NOMO-1 treated with dmso at 0.1 percent for 144 hours (cell line): ENCODE results near the gene CSTF3.

Experiments
- DNase-seq: peaks from one replicate; lab custom pipeline; 2025; ENCODE audit not compliant: unreplicated experiment; lab: John Stamatoyannopoulos, UW

The CSTF3 gene

DNA sequence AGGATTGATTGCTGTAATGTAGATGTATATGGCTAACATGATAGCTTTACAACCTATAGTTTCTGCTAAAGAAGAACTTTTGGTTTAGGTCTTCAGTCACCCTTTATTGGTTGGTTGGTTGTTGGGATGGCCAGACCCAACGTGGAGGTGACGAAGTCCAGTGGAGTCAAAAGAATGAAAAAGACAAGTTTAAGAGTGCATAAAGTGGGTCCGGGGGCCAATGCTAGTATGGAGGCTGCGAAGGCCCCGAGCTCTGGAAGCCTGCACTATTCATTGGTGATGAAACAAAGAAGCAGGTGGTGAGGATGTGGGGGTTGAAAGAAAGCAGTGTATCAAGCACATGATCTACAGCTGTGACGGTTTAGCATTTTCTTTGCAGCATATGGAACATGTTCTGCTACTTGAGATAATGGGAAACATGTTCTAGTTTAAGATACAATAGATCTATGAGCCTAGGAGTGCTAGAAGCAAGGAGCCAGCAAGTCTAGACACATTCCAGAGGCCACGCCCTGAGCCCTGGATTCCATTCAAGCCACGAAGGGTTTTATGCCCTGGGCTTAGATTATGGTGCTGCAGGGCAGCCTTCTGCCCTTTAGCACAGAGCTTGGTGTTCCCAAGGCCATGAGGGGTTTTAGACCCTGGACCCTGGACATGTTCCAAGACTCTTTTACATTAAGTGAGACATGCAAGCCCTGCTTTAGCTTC, 115.6 kb downstream of the CSTF3 start:
- no peak for DNase-seq

DNA sequence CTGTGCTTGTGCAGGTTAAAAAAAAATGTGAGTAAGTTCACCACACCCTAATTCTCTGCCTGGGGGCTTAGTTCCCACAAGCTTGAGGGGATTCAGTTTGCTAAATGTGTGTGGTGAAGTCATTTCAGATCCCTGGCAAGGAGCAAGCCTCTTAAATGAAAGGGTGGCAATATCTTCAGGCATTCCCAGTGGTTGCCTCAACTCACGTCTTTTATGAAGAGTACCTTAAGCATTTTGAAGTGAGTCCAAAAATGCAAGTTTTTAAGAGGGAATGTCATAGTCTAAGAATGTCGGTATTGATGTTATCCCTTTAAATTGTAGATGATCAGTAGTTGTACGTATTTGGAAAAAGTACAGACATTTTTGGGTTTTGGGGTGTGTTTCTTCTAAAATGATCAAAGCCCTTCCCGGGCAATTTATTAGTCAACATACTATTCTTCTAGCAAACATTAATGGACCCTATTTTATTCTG, 117.0 kb downstream of the CSTF3 start:
- no peak for DNase-seq

DNA sequence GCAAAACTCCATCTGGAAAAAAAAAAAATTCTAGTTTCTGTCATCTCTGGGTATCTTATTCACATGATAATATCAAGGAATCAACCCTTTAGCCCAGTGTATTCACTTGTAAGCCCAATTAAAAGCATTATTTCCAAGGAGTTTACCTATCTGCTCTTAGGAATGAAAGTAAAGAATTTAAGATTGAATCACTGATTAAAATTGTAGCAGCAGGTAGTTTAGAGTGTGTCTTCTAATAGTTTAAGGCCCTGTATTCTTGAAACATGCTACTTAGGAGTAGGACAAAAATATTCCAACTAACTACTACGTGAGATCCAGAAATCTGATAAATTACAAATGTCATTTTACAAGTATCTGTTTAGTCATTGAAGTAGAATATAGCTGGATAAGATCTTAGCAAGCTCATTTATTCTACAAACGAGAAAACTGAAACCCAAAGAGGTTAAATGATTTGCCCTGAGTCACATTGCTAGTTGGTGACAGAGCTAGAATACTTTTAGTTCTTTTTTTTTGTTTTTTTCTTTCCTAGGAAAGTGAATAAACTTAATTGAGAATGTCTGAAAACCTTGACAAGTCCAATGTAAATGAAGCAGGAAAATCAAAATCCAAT, 118.0 kb downstream of the CSTF3 start:
- no peak for DNase-seq

DNA sequence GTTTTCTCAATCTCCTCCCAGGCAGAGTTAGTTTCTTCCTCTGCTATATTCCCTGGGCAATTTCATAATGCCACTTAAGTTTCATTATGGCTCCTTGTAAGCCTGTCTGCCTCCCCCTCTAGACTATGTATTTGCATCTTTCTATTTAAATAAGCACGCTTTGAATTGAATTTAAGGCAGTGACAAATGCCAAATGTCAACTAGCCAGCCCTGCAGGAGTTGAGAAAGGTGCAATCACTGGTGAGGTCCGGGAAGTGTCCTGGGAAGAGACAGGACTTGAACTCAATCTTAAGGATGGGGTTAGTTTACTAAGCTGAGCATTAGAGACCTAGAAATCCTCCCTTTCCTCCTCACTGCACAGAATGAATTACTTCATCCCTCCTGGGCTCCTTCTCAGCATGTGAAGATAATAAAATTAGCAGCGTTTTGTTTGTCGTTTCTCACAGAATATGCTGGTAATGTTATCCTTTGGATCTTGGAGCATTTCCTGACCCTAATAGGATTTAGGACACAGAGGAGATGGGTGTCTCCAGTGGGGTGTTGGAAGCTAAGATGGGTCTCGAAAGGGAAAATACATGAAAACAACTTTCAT, 120.3 kb downstream of the CSTF3 start:
- DNase-seq, result no peak

DNA sequence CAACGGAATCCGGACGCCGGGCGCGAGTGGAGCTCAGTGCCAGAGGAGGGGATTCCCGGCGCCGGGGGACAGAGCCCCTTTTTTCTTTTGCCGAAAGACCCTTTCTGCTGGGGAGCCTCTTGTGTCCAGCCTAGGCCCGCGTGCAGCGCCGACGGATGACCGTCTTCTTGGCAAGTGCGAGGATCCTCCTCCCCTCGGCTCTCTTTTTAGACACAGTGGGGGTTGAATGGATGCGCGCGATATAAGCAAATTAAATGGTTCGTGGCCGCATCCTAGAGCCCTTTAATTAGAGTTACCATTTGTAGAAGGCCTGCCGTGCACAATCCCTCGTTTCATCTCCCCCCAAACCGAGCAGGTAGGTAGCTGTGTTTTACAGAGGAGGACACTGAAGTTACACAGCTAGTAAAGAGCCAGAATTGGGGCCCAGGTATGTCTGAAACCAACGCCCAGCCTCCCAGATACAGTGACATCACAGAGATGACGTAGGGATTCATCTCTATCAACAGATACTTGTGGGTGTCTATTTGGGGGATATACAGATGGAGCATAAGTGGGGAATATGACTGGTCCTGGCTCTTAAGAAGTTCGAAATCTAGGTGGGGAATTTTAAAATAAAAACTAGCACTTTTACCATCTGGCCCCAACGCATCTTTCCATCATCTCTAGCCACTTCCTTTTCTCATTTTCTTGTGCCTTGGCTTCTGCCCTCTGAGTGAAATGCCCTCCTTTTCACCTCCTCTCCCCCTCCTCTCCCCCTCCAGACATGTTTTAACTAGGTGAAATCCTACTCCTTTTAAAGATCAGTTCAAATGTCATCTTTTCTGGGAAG, 121.0 kb downstream of the CSTF3 start:
- DNase-seq, result no peak

DNA sequence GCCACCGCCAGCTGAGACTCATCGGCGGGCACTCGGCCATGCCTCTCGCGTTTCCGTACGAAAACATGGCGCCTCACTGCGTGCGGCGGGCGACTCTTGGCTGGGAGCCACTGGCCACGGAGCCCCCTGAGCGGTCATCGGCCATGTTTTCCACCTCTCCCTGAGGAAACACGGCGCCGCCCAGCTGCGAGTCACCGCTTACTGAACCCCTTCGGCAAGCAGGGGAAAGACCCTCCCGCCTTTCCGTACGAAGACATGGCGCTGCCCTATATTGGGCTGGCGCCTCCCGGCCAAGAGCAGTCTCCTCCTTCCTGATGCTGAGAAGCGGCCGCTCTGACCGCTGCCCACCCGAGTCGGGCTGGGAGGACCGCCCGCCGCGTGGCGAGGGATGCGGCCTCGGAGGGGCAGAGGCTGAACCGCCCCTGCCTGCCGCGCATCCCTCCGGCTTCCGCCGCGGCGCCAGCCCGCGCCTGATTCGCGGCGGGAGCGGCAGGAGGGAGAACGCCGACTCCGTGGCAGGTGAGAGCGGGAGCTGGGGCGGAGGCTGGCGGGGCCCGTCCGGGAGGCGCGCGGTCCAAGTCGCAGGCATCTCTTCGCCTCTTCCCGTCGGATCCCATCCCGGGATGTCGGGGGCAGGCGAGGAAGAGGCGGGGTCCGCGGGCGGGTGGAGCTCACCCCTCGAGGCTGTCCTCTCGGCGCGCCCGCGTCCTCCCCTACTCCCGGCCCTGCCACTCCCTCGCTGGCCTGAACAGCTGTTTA, 121.8 kb downstream of the CSTF3 start, which contains the start of gene TCP11L1:
Gene TCP11L1, plus strand, starts transcription at position 299 of the 759 bp plus-strand sequence. CDS start 4,202 bp downstream, outside the sequence.
- peak; percentile 76 for DNase-seq

DNA sequence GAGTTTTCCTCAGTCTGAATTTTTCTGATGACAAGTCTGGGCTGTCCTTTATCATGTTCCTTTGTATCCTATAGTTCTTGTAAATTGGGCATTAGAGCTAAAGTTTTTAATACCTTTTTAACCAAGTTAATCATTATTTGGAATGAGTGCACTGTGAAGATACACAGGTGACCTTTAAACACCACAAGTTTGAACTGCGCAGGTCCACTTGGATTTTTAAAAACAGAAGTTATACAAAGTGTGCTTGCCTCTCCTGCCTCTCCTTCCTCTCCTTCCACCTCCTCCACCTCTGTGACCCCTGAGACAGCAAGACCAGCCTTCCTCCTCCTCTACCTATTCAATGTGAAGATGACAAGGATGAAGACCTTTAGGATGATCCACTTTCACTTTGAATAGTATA, 126.3 kb downstream of the CSTF3 start:
- DNase-seq, result no peak
